HG03432 (cell line): ENCODE measurements around the gene TECPR1.
"Not testable (repeated sequence)": the region's sequence is repeated elsewhere in the genome, so short reads cannot be mapped to it uniquely, and the experiment has no call there.

ENCODE experiments used
- ATAC-seq: cut with Tn5 transposase; IDR thresholded peaks from one replicate; pipeline ENCODE4 v1.9.1; 2021; ENCODE audit warnings: mild to moderate bottlenecking, moderate library complexity; ENCODE audit not compliant: unreplicated experiment

The TECPR1 gene

GRCh38 chr7:98228801-98229200 lies 23.2 kb downstream of the TECPR1 start:
- ATAC-seq, result no peak

DNA sequence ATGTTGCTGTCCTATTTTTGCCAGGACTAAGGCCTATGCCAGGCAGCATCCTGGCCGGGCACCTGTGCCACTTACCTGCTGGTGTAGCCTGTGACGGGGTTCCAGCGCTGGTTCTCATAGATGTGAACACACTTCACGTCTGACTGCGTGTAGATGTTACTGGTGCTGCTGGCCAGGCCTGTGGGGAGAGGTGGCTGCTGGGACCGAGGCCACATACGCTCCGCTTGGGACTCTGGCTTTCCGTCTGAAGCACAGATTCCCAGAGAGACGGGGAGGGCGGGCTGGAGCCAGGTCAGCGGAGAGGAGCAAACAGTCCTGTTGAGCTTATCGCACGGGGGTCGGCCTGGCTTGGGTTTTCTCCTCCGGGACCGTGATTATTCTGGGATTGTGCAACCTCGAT lies 24.1 kb downstream of the TECPR1 start:
- ATAC-seq, result no peak

GRCh38 chr7:98225913-98226614 lies 26.0 kb downstream of the TECPR1 start:
- no peak for ATAC-seq

DNA sequence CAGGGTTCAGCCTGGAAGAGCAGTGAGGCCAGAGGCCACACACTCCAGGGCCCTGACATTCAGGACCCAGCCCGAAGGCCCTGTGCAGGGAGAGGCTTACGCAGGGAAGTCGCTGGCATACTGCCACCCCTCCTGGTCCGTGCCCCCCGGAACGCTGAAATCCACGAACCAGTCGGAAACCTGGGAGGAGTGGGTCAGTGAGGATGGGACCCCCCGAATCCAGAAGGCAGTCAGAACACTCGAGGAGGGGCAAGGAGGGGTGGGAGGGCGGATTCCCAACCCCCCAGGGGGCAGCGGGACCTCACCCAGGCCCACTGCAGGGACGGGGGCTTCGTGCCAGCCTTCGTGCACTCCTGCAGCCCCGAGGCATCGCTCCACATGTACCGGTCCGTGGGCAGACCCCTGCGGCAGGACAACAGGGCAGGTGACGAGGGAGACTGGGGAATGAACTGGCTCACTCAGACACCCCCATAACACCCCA lies 27.3 kb downstream of the TECPR1 start:
- no peak for ATAC-seq

DNA sequence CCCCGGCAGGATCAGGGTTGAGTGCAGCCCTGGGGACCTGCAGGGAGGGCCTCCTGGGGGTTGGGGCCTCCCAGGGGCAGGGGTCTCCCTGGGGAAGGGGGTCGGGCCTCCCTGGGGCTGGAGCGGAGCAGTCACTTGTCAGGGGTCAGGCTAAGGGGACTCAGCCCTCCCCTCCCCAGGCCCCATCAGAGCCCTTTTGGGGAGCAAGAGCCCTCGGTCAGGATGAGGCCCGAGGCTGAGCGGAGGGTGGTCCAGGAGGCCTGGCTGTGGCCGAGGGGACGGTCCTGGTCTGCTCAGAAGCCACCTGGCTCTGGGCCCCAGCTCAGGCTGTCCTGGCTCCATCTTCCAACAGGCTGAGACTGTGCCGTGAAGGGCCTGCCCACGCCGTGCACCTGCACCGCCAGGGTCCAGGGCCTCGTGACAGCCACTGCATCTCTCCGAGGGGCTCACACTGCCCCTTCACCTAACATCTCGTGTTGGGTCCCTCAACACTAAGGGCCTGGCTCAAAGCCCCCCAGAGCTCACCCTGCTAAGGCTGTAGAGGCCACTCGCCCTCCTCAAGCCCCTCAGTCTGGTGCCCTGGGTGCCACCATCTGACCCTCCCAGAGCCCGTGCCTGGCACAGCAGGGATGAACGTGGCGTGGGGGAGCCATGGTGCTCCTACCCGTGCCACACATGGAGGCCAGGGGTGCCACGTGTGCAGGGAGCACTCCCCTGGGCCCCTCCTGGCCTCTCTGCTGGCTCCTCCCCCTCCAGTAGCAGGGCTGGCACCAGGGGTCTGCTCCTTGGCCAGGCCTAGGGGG lies 27.9 kb downstream of the TECPR1 start:
- no peak for ATAC-seq

- no peak for ATAC-seq
Observed at GRCh38 chr7:98223351-98223897, 28.6 kb downstream of the TECPR1 start.

- no peak for ATAC-seq
Observed at GRCh38 chr7:98222533-98223195, 29.4 kb downstream of the TECPR1 start.

GRCh38 chr7:98221611-98222532 lies 30.2 kb downstream of the TECPR1 start:
- no peak for ATAC-seq

DNA sequence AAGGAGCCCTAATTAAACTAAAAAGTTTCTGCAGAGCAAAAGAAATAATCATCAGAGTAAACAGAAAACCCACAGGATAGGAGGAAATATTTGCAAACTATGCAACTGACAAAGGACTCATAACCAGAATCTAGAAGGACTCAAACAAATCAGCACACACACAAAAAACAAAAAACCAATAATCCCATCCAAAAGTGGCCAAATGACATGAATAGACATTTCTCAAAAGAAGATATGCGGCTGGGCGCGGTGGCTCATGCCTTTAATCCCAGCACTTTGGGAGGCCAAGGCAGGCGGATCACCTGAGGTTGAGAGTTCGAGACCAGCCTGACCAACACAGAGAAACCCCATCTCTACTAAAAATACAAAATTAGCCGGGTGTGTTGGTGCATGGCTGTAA lies 32.6 kb downstream of the TECPR1 start:
- not testable (repeated sequence) for ATAC-seq

- ATAC-seq, result no peak
Observed at GRCh38 chr7:98217623-98218582, 34.1 kb downstream of the TECPR1 start.

- ATAC-seq, result no peak
Observed at GRCh38 chr7:98216941-98217622, 35.0 kb downstream of the TECPR1 start.

- ATAC-seq, result no peak
Observed at GRCh38 chr7:98215561-98216495, 36.2 kb downstream of the TECPR1 start.

DNA sequence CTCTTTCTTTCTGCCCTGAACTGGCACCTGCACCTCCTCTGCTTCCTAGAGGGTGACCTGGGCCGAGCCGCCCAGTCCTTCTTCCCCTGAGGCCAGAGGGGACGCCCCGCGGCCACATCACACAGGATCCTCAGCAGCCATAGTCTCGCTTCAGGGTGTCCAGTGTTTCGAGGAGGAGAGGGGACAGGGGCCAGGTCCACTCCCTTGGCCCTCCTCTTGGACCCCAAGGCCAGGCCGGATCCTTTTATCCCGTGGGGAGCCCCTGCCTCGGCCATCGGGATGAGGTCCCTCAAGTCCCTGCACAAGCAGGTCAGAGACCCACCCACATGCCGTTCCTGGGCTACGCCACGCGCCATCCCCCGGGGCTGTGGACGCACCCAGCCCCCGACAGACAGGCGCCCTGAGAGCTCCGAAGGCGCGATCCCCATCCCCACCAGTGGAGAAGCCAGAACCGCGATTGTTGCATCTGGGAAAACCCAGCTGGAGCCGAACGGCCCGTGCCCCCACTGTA lies 37.2 kb downstream of the TECPR1 start:
- no peak for ATAC-seq

DNA sequence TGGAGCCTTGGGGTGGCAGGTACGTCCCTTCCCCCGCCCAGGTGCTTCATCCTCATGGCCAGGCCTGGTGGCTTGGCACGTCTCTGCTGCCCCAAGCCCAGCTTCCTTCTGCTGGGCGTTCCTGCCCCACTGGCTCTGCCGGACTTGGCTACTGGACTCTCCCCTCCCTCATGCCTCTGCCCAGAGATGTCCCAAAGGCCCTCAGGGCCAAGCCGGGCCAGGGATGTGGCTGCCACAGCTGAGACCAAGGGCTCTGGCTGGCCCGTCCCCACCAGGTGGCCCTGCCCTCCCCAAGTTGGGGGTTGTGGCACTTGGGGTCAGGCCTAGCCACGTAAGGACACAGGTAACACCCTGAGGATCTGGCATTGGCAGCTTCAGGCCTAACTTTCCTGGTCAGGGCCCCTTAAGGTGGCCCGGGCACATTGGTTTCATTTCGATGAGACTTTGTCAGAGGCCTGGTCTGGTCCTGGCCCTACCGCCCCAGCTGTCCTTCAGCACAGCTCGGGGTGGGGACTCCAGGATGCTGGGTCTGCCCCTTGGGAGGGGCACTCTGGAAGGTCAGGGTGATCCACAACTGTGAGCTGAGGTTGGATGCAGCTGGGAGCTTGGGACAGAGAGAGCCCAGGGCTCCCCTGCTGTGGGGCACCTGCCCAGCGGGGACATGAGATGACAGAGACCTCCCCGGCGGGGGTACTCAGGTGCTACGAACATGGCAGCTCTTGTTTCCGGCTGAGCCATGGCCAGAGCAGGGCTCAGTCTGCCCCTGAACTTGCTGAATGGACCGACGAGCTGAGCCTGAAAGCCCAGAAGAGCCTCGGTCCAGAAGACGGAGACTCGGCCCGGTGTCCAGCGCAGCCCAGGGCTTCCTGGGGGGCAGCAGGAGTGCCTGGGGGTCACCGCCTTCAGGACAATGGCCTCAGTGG lies 37.9 kb downstream of the TECPR1 start:
- ATAC-seq, result no peak

DNA sequence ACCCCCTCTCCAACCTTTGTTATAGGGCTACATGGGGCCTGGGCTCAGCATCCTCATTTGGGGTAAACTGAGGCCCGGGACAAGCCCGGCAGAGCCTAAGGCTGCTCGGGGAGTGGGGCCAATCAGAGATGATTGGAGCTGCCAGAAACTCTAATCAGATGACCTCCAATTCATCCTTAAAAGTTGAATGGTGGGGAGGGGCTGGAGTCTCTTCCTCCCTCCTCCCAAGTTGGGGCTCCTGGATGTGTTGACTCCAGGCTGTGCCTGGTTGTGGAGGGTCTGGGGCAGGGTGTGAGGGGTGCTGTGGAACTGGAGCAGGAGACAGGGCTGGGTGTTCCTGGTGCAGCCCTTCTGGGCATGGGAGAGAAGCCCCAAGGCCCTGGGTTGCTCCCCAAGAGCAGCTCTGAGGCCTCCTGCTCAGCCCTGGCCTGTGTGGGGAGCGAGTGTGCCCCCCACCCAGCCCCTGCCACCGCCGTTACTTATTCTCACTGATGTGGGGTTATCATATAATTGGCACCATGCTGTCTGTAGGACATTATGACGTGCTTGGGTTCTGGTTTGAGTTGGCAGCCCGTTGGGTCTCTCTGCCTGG lies 38.6 kb downstream of the TECPR1 start:
- ATAC-seq, result no peak

DNA sequence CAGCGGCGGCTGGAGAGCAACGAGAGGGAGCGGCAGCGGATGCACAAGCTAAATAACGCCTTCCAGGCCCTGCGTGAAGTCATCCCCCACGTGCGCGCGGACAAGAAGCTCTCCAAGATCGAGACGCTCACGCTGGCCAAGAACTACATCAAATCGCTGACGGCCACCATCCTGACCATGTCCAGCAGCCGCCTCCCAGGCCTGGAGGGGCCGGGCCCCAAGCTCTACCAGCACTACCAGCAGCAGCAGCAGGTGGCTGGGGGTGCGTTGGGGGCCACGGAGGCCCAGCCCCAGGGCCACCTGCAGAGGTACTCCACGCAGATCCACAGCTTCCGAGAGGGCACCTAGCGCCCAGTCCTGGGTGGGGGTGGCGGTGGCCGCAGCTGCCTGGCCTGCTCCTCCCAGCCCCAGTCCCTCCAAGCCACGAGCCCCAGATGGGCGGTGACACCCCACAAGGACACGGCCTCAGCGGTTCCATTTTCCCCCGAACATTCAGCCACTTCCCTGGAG lies 39.4 kb downstream of the TECPR1 start:
- no peak for ATAC-seq
